Parathyroid adenoma (tissue), 2 donors: Measurements from ENCODE around the gene TOMM34.
A peak's percentile ranks its signal among the peaks of the same experiment; 100 is the strongest.

Experiments used
- H2AFZ ChIP-seq: fragments of 300-600 bp; sonication (generic); one replicate; pipeline ENCODE4 v1.7.0; 2017; ENCODE audit warnings: antibody characterized with exemption, mild to moderate bottlenecking
- H3K27ac ChIP-seq: fragments of 300-600 bp; sonication (generic); one replicate; pipeline ENCODE4 v1.7.0; 2017
- H3K27me3 ChIP-seq: fragments of 300-600 bp; sonication (generic); one replicate; pipeline ENCODE4 v1.7.0; 2017; ENCODE audit warnings: low read length; ENCODE audit not compliant: control insufficient read depth, insufficient read depth
- H3K36me3 ChIP-seq: fragments of 300-600 bp; sonication (generic); one replicate; pipeline ENCODE4 v1.7.0; 2017; ENCODE audit warnings: low read length; ENCODE audit not compliant: control insufficient read depth, insufficient read depth
- H3K4me1 ChIP-seq: fragments of 300-600 bp; sonication (generic); one replicate; pipeline ENCODE4 v1.7.0; 2017; ENCODE audit warnings: control low read depth
- H3K4me2 ChIP-seq: fragments of 300-600 bp; sonication (generic); one replicate; pipeline ENCODE4 v1.7.0; 2017; ENCODE audit warnings: low read length
- H3K4me3 ChIP-seq: fragments of 300-600 bp; sonication (generic); one replicate; pipeline ENCODE4 v1.7.0; 2017; ENCODE audit warnings: low read depth, low read length
- H3K79me2 ChIP-seq: fragments of 300-600 bp; sonication (generic); one replicate; pipeline ENCODE4 v1.7.0; 2017; ENCODE audit warnings: control low read depth
- H3K9ac ChIP-seq: fragments of 300-600 bp; sonication (generic); one replicate; pipeline ENCODE4 v1.7.0; 2017; ENCODE audit warnings: mild to moderate bottlenecking
- H3K9me3 ChIP-seq: fragments of 300-600 bp; sonication (generic); one replicate; pipeline ENCODE4 v1.7.0; 2017; ENCODE audit warnings: low read length; ENCODE audit not compliant: control insufficient read depth
- CTCF ChIP-seq: fragments of 300-600 bp; sonication (generic); IDR thresholded peaks from one replicate; pipeline ENCODE4 v1.7.0; 2017; ENCODE audit warnings: antibody characterized with exemption, mild to moderate bottlenecking
- donor health status: primary hyperparathyroidism.

Gene TOMM34

DNA sequence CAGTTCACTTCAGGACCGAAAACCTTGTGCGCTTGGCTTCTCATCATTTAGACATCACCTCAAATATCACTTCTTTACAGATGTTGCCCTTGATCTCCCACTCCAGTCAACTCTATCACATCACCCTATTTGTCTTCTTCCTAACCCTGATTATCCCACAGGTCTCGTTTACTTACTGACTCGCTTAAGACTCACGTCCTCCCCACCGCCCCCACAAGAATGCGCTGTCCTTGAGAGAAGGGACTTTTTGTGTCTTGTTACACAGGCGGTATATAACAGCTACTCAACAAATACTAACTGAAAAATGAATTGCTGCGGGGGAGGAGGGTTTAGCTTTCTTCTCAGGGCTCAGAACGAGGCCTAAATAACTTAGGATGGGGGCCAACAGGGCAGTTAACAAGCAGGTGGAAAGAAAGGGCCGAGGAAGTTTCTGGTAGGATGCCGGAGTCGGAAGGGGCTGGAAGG is 527 bp downstream of the TOMM34 start:
- Histone ChIP-seq H3K79me2 (no peaks in the 10 kb centered on the region), H2AFZ (peak overlapping the region; percentile 84), H3K36me3 (no peaks in the 10 kb centered on the region), H3K4me1 (peaks cover 8% of the 10 kb centered on the region), H3K9me3 (no peaks in the 10 kb centered on the region), H3K27me3 (no peaks in the 10 kb centered on the region), H3K27ac (peak overlapping the region; percentile 30), H3K4me2 (peak overlapping the region; percentile 88), H3K9ac (no peak overlapping the region), H3K4me3 (peak overlapping the region; percentile 69)
- no peak for TF ChIP-seq CTCF

DNA sequence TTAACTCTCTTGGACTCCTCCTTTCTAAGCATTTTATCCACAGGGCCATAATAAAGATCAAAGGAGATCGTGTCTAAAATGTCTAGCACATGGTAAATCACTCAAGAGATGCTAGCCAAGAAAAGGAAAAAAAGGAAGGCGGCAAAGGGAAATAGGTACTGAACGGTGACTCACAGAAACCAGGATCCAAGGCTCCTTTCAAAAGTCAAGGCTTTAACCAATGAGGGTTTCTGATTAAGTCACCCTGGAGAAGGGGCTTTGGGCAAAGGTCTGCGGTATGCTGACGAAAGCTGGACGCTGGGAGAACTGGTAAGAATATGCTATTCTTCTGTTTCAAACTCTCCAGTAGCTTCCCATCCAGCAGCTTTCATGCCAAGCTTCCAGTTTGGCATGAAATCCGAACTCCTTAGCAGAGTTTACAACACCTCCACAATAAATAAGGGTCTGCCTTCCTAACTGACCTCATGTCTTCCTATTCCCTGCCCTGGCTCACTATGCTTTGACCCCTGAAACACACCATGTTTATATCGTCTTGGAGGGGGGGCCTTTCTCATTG is 1.0 kb downstream of the TOMM34 start:
- TF ChIP-seq CTCF = no peak
- Histone ChIP-seq H3K4me1 (peaks cover 8% of the 10 kb centered on the region), H3K9me3 (no peaks in the 10 kb centered on the region), H3K4me3 (peak overlapping the region; percentile 69), H3K27ac (peak overlapping the region; percentile 30), H3K79me2 (no peaks in the 10 kb centered on the region), H2AFZ (peak overlapping the region; percentile 84), H3K27me3 (no peaks in the 10 kb centered on the region), H3K36me3 (no peaks in the 10 kb centered on the region), H3K9ac (no peak overlapping the region), H3K4me2 (peak overlapping the region; percentile 88)

GRCh38 chr20:44958276-44958675 is 1.9 kb downstream of the TOMM34 start:
- Histone ChIP-seq H3K27me3 (no peaks in the 10 kb centered on the region), H2AFZ (no peak overlapping the region), H3K36me3 (no peaks in the 10 kb centered on the region), H3K79me2 (no peaks in the 10 kb centered on the region), H3K4me1 (peaks cover 8% of the 10 kb centered on the region), H3K9me3 (no peaks in the 10 kb centered on the region), H3K4me3 (no peak overlapping the region), H3K4me2 (no peak overlapping the region), H3K9ac (no peak overlapping the region), H3K27ac (no peak overlapping the region)
- no peak for TF ChIP-seq CTCF

DNA sequence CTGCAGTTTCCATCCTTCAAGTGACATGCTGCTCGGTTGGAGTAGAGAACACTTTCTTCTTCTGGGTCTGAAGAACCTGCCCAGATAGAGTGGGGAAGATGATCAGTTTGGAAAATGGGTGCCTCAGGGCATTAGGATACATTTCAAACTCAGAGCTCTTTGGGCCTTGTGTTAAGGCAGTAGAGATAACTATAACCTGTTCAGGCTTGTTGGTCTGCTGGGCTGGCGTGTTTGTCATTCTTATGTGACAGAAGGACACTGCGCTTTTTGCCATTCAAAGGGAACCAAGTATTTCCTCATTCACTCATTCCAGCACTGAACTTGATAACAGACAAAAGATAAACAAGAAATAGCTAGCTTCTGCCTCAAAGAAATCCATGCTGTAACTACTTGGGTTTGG is 3.8 kb downstream of the TOMM34 start:
- Histone ChIP-seq H2AFZ (no peak overlapping the region), H3K9me3 (no peaks in the 10 kb centered on the region), H3K27ac (no peak overlapping the region), H3K4me3 (no peak overlapping the region), H3K27me3 (no peaks in the 10 kb centered on the region), H3K9ac (no peak overlapping the region), H3K36me3 (no peaks in the 10 kb centered on the region), H3K4me1 (peaks cover 8% of the 10 kb centered on the region), H3K4me2 (no peak overlapping the region), H3K79me2 (no peaks in the 10 kb centered on the region)
- no peak for TF ChIP-seq CTCF

DNA sequence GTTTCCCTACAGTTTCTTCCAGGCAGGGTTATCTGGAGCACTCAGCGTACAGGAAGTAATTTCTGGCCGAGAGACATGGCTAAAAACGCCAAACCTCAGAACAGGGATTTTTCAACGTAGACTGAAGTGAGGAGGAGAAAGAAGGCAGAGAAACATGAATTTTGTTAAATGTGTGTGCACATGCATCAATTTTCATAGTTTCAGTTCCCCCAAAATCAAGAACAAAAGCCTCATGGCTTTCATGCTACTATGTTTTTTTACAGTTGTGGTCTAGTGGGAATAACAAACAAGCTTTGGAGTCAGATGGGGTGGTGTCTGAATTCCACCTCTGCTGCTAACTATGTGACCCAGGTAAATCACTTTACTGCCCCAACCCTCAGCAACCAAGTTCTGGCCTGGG is 4.9 kb downstream of the TOMM34 start:
- Histone ChIP-seq H3K9ac (no peak overlapping the region), H3K27me3 (no peaks in the 10 kb centered on the region), H3K36me3 (no peaks in the 10 kb centered on the region), H3K4me2 (no peak overlapping the region), H3K27ac (no peak overlapping the region), H3K9me3 (no peaks in the 10 kb centered on the region), H3K79me2 (no peaks in the 10 kb centered on the region), H3K4me3 (no peak overlapping the region), H3K4me1 (peaks cover 5% of the 10 kb centered on the region), H2AFZ (no peak overlapping the region)
- no peak for TF ChIP-seq CTCF
